ENCODE data around the gene LRRC32.

The LRRC32 gene

DNA sequence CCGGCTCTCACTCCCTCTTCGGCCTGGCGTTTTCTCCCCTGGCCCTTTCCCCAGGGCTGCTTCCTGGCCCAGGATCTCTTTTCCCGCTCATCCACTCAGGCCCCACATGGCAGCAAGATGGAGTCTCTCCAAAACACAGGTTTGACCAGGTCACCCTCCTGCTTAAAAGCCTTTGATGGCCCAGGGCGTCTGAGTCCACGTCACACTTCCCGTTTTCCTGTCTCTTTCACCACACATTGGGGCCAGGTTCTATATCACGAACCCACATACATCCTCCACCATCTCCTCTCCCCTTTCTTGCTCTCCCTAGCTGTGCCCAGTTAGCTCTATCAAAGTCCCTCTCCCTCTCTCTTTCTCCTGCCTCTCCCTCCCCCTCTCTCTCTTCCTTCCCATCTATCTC is 7.8 kb upstream of the LRRC32 start:
- no peak for DNase-seq

DNA sequence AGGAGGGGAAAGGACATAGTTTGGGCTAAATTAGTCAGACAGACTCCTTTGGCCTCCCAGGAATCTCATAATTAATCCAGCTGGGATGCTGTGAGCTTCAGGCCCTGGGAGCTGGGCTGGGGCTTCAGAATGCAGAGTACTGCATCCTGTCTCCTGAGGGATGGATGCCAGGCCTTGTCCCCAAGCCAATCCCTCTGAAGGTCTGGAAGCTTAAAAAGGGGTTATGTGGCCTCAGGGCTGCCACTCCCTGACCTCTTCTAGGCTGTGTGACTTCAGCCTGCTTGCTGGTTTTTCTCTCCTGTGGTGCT is 6.9 kb upstream of the LRRC32 start:
- DNase-seq: no peak

DNA sequence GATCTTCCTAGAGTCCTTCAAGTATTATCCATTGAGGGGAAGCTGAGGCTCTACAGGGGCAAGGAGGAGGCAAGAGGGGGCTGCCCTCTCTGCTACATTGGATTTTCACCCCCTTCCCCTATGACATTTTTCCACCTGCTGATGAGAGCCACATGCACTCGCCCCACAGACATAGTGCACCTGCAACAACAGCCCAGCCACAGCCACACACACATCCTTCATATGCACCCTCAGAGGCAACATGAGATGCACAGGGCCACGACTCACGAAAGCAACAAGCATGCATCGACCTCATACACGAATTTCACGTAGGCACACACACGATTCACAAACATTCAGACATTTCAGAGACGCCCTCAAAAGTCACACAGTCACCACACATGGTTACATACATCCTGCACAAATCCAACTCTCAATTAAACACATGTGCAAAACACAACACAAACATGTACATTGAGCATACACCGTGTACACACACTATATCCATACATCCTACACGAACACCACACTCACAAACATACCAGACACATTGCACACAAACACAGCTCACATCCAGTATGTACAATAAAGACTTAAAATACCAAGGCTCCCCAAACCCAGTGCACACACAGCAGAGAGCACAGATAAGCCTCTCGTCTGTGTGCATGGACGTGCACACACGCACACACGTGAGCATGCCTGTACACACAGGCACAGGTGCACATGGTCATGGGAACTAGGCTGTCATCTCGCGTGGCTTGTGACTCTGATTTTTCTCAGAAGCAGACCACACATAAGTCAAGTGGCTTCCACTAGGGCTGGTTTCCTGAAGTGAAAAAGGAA is 6.3 kb upstream of the LRRC32 start:
- no peak for DNase-seq

DNA sequence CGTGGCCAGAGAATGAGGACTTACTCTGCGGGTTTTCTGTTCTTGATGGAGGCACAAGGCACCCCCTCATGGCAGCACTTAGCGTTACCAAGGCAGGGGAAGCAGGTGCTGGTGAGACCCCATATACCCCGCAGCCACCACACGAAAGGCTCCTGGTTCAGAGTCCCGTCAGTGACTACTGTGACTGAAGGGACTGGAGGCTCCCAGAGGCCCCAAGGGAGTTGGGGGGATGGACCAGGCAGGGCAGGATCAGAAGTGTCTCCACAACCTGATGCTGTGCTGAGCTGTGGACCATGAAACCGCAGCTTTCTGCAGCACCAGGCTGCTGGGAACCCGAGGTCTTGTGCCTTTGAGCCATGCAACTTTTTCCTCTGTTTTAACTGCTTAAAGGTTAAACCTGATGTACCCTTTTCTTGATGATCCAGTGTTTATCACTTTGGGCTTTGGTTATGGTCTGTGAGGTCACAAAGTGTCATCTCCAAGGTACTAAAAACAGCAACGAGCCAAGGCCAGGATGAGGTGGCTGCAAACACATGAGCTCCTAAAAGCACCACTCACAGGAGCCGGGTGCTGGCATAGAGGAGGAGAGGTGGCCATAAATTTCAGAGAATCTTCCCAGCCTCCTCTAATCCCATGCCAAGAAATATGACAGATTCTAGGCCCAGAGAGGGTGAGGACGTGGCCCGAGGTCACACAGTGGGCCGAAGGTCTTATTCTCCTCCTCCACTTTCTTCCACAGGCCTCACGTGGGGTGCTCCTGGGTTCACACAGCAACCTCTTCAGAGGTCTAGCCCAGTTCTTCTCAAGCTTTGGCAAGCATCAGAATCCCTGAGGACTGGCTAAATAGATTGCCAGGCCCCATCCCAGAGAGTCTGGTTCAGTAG is 4.2 kb upstream of the LRRC32 start:
- DNase-seq: no peak

DNA sequence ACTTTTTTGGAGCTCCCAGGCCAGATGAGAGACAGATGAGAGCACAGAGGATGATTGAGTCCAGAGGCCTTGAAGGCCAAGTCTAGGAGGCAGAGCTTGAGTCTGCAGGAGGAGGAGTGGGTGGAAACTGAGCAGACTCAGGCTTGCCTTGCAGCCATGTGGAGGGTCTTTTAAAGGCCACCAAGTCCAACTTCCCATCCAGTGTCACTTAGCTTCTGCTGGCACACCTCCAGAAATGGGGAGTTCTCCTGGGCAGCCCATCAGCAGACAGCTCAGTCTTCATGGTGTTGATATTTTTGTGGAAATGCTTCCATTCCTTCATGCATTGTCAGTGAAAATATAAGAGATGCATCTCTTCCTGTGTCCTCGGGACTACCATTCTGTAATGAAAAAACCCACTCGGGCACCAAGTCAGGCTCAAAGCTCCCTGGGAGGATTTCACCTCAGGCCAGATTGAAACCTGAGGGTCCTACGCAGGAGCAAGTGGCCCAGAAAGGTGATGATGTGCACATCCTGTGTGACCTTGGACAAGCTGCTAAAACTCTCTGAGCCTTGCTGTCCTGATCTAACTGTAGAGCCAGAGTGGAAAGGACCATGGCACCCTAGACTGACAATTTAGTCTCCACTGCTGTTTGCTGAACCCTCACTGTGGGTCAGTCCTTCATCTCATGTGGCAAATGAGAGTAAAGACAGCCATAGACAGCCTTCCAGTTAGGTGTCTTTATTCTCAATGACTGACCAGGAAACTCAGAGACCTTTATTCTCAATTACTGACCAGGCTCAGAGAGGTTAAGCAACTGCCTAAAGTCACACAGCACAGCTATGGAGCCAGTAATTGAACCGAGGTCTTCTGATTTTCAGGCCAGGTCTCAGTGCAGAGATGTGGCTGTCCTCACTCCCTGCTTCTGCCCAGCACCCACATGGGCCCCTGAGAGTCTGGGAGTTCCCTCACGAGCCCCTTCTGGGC is 2.9 kb upstream of the LRRC32 start:
- no peak for DNase-seq

DNA sequence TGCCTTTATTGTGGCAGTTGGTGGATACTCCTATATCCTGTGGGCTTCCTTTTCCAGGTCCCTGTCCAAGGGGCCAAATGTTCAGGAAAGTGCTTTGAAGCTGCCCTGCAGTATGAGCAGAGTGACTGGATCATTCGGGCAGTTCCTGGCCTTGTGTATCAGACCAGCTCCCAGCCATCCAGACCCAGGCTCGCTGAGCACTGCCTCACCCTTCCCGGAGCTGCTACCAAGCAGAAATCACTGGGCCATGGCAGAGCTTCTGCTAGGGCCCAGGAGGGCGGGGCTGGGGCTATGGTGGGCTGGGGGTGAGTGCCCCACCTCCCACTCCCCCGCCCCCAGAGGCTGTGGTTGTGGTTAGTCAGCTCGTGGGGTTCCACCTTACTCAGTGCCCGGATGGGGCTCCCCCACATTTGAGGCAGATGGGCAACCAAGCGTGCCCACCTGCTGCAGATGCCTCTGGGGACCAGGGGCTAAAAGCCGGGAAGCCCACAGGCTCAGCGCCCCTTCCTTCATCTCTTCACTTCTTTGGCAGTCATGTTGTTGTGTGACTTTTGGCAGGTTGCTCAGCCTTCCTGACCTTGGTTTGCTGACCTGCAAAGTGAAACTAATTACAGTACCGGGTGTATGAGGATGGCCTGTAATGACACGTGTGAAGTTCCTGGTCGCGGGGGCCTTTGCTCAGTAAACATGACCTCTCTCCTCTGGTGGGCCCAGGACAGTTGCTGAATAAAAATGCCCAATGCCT is 2.1 kb upstream of the LRRC32 start:
- DNase-seq: no peak

DNA sequence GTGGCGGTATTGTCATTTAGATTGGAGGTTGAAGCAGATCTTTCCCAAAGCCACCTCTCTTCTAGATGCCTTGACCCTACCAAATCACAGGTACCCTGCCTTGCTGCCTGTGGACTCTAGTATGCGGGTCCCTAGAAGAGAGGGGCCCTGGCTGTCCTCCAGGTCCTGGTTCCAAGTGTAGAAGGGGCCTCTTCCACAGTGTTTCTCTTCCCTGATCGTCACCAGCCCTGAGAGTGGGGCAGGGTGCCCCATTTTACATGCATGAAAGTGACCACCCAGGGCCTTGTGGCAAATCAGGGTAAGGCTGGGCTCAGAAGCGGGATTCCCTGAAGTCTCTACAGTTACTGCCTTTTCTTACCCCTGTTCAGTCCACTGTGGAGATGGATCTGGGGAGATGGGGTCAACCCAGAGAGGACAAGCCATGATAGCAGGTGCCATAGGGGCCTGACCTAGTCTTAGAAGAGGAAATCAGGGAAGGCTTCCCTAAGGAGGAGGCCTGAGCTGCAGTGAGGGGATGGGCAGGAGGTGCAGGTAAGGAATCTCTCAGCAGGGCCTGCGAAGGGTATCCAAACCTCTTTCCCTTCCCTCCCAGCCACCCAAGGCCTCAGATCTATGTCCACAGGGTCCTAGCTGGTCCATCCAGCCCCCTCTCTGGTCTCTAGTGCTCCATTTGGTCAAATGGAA is 1.2 kb upstream of the LRRC32 start:
- DNase-seq: no peak

DNA sequence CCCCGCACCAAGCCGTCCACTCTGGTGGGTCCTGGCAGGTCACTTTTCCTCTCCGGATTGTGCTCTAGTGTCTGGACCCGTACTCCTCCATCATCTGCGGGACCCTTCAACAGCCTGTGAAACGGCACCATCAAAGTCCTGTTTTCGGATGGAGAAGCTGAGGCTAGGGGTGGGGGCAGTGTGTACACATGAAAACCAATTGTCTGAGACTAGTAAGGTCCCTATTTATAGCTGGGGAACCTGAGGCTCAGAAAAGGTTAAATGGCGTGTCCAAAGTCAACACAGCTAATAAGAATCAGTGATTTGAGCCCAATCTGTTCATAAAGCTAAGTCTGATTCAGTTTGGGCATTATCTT is 668 bp upstream of the LRRC32 start:
- DNase-seq: no peak

DNA sequence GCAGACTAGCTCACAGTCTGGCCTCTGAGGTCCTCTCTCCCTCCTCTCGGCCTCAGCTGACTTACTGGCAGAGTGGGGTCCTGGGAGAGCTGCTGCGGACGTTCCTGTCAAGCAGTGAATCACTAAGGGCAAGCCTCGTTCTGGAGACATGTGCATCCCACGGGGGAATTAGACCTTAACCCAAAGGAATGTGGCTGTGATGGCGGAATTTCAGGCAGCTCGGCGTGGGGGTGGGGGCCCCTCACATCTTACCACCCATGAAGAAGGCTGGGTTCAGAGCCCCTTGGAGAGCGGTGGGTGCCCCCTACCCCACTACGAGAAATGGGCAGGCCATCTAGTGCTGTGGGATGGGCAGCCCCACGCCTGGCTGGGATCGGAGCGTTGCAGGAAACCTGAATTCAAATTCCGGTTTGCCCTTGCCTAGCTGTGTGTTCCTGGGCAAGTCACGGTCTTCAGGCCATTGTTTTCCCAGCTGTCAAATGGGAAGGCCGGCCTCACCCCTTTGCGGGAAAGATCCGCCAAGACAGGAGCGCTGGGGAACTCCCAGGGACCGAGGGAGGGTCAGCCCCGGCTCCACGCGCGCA is 554 bp downstream of the LRRC32 start:
- no peak for DNase-seq

DNA sequence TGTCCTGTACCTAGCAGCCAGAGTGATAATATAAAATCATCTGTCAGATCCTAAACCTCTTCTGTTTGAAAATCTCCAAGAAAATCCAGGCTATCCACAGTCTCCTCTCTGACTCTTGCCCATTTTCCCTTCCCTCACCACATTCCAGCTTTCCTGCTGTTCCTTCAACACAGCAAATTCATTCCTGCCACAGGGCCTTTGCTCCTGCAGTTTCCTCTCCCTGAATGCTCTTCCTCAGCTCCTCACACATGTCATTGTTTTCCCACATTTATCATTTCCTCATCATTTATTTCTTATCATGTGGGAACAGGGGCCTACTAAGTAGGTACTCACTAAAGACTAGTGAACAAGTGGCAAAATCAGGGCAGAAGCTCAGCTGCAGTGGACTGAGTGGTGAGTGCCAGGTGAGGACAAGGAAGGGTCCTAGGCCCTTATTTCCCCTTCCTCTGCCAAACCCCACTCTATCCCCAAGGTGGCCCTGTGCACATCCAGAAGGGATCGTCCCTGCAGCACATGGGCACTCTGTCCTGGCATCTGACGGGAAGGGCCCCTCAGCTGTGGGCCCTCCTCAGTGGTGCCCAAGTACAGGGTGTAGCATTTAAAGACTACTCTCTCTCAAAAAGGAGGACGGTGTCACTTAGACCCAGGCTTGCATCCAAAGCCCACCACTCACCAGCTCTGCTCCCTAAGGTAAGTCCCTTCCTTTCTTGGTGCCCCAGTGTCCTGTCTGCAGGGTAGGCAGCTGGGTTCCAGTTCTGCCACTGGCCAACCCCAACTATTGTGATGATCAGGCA is 2.0 kb downstream of the LRRC32 start:
- no peak for DNase-seq

DNA sequence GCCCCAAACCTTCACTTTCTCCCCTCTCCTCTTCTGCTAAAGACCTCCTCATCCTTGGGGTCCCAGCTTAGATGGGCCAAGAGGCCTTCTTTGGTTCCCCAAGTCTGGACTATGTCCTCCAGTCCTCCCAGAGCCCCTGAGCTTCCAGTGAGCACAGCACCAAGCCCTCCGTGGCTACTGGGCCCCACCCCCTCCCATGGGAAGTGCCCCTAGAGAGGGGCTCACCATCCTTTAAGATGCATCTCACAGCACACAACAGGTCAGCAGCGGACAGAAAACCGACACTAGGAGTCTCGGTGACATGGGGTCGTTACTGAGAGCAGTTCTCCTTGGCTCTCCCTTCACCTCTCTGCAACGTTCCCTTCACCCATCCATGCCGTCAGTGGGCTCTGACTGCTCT is 2.7 kb downstream of the LRRC32 start:
- no peak for DNase-seq

DNA sequence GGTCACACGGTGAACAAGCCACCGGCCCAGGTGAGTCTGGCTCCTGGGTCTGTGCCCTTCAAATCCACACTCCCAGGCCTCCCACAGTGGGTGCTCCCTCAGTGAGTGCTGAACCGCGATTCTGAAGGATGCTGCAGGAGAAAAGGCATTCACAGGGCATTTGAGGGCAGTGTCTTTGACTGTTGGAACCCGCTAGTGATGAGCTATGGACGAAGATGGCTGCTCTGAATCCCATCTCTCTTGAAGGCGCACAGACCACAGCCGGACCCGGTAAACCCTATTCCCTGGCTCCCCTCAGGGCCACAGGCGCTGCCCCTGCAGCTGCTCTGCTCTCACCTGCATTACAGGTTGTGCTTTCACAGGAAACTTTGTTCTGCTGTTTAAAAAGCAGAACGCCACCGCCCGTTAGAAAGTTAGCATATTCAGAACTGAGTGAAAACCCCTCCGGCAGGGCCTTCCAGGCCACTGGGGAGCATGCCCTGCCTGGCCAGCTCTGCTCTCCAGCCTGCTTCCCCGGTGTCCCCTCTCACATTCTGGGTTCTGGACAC is 3.2 kb downstream of the LRRC32 start:
- DNase-seq: no peak

DNA sequence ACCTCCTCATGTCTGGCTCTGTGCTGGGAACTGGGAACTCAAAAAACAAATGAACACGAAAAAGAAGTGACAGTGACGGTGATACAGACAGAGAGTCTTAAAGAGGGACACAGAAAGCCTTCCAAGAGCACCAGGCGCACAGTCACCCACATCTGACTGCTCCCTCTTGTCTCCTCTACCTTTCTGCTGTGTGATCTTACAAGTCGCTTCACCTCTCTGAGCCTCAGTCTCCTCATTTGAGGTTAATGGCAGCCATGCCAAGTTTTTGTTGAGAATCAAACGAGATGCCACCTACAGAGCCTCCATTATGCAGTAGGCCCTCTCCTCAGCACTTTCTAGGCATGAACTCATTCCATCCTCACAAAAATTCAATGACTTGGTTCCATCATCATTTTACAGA is 3.7 kb downstream of the LRRC32 start:
- no peak for DNase-seq

DNA sequence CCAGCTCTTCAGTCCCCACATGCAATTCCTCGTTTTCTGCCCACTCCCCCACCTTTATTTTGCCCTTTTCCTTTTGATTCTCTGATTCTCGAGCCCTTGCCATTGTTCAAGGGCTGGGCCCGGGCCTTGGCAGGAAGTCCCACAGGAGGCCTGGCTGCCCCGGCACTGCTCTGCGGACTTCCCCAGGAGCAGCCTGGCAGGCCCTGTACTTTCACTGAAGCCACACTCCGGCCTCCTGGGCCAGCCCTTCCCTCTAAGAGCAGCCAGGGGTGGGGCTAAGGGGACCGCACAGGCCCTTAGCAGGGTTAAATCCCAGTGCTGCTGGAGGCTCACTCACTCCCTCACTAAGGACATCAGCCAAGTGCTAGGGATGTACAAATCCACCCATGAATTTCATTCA is 4.1 kb downstream of the LRRC32 start:
- no peak for DNase-seq

DNA sequence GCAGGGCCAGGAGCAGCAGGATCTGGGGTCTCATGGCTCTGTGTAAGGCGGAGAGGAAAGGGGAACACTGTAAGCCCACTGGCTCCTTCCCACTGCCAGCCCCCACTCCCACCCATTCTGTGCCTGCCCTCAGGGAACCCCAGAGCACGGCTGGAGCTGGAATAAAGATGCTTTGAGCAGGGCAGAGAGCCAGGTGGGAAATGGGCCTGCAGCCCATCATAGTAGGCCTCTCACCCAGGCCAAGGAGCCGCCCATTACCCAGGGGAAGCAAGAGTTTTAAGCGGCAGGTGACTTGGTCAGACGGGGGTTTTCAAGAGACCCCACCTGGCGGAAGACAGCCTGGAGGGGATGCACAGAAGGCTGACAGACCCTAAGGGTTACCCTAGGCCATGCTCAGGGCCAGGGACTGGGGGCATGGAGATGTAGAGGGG is 4.6 kb downstream of the LRRC32 start:
- no peak for DNase-seq

DNA sequence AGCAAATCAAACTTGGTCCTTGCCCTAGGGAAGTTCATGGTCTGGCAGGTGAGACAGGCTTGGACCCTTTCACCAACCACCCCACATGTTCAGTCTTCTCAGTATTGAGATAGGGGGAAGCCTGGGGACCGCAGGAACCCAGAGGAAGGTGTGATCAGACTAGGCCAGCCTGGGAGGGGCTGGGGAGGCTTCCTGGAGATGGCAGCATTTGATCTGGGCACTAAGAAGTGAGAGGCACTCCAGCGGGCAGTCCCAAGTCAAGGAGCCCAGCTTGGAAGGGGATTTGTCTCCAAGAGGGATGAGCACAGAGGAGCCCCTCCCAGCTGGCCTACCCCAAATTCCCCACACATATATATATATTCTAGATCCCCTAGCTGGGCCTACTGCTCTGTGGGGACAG is 5.4 kb downstream of the LRRC32 start:
- no peak for DNase-seq

DNA sequence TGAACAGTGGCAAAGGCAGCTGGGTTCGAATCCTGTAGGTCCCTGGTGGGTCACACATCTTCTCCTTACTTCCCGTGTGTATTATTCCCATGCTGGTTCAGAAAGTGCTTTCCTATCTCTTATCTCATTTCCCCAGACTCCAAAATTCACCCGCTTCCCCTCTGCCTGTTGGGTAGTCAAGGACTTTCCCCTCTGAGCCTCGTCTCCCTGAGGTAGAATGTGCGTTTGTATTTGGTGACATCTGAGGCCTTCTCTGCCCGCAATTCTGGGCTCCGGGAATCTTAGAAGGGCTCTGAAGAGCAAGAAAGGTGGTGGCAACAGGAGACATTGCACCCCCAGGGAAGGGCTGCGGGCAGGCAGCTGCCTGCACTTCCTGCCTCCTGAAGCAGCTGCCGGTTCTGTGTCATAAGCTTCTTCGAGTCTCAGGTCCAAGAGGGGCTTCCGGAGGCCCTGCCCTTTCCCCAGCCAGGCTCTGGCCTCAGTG is 5.9 kb downstream of the LRRC32 start:
- no peak for DNase-seq

DNA sequence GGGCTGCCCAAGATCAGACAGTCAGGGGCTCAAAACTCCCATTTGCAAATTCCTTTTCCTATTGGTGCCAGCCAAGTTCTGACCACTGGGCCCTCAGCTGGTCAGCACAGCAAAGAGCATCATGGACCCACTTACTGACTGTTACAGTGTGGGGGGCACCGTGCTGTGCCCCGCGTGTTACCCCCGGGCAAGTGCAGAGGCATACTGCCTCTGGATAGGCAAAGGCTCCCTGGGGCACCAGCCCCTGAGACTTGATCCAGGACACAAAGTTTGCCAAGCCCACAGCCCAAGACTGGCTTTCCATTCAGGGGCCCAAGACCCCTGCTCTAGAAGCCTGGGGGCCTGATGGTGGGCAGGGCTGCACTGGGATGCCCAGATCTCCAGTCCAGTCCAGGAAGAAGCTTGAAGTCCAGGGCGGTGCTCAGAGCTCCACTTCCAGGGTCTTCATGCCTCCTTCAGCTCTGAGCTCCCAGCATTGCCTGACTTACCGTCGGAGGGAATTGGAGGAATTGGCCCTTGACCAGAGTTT is 6.6 kb downstream of the LRRC32 start:
- no peak for DNase-seq

DNA sequence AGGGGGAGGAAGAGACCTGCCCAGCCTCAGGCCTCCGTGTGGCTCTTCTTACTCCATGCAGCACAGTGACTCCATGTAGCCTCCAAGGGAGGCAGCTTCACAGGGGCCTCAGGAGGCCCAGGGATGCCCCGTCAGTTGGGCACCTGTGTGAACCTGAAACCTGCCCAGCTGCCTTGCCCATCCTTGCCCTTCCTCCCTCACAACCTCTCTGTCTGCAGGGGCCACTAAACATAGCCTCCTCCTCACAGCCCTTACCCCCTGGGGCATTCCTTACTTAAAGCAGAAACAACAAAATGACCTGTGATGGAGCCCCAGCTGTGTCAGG is 7.1 kb downstream of the LRRC32 start:
- no peak for DNase-seq
